ENCODE results near the gene B3GALNT1.

- TF ChIP-seq POLR2AphosphoS5 (IDR thresholded peaks at IDR 0.05; ENCODE audit: low read depth, low read length) (no peak), SIN3A (IDR thresholded peaks at IDR 0.05; ENCODE audit: borderline replicate concordance, insufficient read depth, low read length) (no peak), TAF1 (IDR thresholded peaks at IDR 0.05; ENCODE audit: borderline replicate concordance, insufficient read depth, low read length) (no peak)
- TF ChIP-seq, protein P1, sequence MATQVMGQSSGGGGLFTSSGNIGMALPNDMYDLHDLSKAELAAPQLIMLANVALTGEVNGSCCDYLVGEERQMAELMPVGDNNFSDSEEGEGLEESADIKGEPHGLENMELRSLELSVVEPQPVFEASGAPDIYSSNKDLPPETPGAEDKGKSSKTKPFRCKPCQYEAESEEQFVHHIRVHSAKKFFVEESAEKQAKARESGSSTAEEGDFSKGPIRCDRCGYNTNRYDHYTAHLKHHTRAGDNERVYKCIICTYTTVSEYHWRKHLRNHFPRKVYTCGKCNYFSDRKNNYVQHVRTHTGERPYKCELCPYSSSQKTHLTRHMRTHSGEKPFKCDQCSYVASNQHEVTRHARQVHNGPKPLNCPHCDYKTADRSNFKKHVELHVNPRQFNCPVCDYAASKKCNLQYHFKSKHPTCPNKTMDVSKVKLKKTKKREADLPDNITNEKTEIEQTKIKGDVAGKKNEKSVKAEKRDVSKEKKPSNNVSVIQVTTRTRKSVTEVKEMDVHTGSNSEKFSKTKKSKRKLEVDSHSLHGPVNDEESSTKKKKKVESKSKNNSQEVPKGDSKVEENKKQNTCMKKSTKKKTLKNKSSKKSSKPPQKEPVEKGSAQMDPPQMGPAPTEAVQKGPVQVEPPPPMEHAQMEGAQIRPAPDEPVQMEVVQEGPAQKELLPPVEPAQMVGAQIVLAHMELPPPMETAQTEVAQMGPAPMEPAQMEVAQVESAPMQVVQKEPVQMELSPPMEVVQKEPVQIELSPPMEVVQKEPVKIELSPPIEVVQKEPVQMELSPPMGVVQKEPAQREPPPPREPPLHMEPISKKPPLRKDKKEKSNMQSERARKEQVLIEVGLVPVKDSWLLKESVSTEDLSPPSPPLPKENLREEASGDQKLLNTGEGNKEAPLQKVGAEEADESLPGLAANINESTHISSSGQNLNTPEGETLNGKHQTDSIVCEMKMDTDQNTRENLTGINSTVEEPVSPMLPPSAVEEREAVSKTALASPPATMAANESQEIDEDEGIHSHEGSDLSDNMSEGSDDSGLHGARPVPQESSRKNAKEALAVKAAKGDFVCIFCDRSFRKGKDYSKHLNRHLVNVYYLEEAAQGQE (IDR thresholded peaks at IDR 0.05; ENCODE audit: insufficient read depth in 1 of 2, low read depth in 2 of 2, low read length in 2 of 2), result no peak
Measured at GRCh38 chr3:161108840-161109239, 3.7 kb upstream of the B3GALNT1 start.
